ENCODE results near the gene MEN1. TPM values are rescaled to one million over a fixed set of nuclear protein-coding genes. Genes with fewer than 3 reads are reported as not detected.

Gene MEN1
- total RNA-seq, 4 donors from 2014 or later: 8.6 to 15.8 (median 13.4) TPM

DNA sequence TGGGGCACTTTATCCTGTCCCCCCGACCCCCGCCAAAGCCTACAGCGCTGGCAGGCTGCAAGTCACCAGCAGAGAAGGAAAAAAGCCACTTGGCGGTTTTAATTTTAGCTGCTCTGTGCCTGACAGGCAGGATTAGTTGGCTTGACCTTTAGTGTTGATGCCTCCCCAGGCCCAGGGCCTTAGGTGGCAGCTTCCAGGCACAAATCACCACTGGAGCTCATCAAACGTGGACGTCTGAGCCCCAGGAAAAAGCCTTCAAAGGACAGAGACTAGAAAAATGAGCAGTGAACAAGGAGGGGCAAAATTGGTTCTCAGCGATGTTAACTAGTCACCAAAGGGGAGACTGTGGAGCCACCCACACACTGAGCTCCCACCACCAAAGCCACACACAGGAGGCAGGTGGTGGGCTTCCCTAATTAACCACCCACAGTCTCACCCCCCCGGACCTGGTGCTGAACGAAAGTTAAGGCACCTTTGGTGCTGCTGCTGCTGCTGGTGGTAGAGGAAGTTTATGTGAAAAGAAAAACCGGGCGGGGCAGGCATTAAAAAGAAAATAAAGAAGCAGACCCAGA lies 46.2 kb downstream of the MEN1 start:
- TF ChIP-seq, protein P1, sequence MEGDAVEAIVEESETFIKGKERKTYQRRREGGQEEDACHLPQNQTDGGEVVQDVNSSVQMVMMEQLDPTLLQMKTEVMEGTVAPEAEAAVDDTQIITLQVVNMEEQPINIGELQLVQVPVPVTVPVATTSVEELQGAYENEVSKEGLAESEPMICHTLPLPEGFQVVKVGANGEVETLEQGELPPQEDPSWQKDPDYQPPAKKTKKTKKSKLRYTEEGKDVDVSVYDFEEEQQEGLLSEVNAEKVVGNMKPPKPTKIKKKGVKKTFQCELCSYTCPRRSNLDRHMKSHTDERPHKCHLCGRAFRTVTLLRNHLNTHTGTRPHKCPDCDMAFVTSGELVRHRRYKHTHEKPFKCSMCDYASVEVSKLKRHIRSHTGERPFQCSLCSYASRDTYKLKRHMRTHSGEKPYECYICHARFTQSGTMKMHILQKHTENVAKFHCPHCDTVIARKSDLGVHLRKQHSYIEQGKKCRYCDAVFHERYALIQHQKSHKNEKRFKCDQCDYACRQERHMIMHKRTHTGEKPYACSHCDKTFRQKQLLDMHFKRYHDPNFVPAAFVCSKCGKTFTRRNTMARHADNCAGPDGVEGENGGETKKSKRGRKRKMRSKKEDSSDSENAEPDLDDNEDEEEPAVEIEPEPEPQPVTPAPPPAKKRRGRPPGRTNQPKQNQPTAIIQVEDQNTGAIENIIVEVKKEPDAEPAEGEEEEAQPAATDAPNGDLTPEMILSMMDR (IDR thresholded peaks at IDR 0.05; ENCODE audit: low read depth): no peak

DNA sequence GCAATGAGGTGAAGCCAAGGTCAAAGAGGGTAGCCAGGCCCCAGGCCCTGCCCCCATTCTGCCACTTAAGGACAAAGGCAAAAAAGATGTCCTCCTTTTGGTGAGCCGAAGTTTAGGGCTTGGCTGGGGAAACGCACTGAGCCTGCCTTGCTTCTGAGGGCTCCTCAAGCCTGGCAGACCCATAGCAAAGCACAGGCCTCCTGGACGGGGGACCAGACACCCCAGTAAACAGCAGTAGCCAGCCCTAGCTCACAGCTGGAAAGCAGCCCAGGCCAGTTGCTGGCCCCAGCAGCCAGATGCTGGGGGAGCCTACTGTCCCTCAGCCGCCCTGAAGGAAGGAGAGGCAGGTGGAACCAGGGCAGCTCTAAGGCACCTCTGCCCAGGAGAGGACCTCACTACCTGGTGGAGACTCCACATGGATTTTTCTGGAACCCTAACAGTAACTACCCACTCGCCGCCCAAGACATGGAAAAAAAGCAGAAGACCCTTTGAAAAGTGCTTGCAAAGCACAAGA lies 46.8 kb downstream of the MEN1 start:
- TF ChIP-seq, protein P1 (IDR thresholded peaks at IDR 0.05; ENCODE audit: low read depth): no peak

DNA sequence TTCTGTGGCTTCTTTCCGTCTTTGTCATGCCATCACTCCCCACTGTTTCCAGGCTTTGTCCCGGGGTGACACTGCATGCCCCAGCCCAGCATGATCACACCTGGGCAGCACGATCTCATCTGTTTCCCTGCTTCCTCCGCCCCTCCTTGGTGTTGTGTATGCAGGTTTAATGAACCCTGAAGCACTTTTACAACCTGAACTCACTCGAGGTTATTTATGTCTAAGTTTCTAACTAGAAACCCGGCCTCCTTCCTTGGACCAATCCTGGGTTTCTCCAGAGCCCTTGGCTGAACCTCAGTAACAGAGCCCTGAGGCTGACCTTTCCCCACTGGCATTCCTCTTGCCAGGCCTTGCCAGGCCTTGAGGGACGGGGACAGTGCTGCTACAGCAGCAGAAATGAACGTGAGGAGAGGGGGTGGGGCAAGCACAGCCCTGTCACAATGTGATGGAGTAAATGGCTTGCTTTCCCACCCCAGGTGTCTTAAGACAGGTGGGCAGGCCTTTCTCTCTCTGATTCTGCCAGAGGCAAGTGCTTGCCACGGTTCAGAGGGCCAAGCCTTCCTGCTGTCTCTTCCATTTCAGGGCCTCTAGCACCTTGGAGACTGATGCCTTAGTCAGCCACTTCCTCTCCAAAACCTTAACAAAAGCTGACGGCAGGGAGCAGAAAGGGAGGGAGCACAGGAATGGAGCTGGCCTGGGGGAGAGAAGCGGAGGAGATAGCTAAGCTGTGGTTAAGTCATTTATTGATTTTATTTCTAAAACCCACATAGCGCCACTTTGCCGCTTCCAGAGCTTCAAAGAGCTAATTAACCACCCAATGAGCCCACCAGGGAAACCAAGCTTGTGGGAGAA lies 47.5 kb downstream of the MEN1 start:
- TF ChIP-seq, protein P1 (IDR thresholded peaks at IDR 0.05; ENCODE audit: low read depth): no peak

DNA sequence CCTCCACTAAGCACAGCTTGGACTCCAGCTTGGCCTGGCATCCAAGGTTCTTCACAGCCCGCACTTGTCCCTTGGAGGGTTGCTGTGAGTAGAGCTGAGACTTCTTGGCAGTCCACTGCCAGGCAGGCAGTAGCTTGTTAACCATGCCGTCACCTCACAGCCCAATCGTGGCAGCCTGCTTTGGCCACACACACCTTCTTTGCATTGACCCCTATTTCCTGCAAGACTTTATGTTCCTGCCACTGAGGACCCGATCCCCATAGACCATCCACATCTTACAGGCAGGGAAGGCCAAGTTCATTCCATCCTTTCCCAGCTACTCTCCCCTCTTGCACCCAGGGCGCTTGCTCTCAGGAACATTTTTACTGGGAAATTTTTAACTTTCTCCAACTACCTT lies 48.1 kb downstream of the MEN1 start:
- TF ChIP-seq, protein P1 (IDR thresholded peaks at IDR 0.05; ENCODE audit: low read depth): no peak

DNA sequence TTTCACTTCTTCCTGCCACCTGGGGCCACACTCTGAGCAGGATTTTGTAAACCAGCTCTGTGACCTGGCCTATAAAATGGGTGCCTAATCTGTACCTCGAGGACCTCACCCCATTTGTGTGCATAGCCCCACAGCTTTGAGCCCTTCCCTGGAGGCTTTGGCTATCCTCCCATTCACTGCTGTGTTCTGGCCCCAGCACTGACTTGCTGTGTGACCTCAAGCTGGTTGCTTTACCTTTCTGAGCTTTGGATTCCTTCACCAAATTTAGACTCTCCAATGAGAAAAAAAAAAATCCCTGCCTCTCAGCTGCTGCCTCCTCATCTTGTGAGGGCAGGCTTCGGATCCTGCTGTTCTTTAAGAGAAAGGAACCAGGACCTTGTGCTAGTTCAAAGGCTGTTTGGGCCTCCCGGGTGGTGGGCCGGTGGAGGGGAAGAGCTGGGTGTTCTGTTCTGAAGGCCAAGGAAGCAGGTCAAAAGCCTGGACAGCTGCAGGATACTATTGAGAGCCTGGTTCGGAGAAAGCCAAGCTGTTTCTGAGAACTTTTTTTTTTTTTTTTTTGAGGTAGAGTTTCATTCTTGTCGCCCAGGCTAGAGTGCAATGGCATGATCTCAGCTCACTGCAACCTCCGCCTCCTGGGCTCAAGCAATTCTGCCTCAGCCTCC lies 49.5 kb downstream of the MEN1 start:
- TF ChIP-seq, protein P1 (IDR thresholded peaks at IDR 0.05; ENCODE audit: low read depth): no peak

DNA sequence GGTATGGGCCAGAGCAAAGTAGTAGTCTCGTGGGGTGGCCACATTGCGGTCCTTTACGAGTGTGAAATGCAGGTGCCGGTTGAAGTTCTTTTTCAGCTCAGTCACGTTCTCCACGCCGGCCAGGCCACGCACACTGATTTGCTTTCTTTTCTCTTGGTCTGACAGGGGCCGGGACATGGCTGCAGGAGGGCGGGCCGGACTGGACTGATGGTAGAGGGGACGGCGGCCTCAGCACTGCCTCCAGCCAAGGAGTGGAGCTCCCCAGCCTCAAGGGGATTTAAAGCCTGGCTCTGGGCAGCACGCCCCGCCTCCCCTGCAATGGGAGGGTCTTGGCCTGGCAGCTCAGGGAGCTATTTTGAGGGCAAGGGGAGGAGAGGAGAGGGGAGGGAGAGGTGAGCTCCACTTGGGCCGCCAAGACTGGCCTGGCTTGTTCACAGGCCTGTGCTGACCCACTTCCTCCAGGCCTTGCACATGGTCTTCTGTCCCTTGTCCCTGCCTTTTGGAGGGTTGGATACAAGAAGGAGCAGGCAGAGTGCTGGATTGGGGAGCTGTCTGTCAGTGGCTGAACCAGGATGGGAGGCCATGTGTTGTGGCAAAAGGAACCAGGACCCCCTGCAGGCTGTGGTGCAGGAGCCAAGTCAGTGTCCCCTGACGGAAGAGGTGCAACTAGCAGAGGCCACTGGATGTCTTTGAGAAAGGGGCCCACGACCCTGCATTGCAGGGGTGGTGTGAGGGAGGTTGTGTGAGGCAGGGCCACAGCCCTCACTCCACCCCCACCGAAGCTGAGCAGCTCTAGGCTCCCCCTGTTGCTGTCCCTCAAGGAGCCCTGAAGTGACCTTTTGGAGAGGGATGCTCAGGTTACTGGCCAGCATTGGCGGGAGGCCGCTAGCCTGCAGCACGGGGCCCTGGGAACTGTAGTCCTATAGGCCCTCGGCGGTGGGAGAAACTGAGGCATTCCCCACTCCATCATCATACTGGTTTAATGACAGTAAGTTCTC lies 50.3 kb downstream of the MEN1 start, which contains the start of gene PYGM:
Gene PYGM (minus strand): TSS at position 253 of the 998 bp plus-strand sequence. CDS start 76 bp downstream, at position 177.
- TF ChIP-seq, protein P1 (IDR thresholded peaks at IDR 0.05; ENCODE audit: low read depth): no peak

Data from subcutaneous adipose tissue (tissue), 4 donors.